SH-SY5Y (cell line): ENCODE data around the gene IDH3A.

Experiments used
- GATA2 ChIP-seq: IDR thresholded peaks from 2 replicates; pipeline ENCODE4 v1.6.1; 2011; ENCODE audit warnings: mild to moderate bottlenecking, low read depth, low read length
- GATA3 ChIP-seq: IDR thresholded peaks from 2 replicates; pipeline ENCODE4 v1.6.1; 2011; ENCODE audit warnings: low read depth, mild to moderate bottlenecking, low read length, moderate library complexity

DNA sequence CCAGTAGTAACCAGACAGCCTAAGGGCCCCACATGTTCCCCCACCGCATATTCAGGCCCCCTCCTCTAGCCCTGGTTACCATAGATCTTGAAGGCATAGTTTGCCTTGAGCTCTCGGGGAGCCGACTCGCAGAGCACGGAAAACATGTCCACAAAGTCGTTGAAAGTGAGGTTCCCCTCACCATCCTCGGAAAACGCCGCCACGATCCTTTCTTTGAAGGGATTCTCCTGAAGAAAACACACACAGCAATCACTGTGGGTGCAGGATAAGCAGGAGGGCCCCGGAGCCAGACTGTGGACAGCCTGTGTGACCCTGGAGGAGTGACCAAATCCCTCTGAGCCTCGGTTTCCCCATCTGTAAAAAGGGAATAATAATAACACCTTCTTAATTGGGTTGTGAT lies 40.0 kb upstream of the IDH3A start:
- TF ChIP-seq GATA2 (no peak), GATA3 (no peak)
